NCI-H524 treated with DMSO at 0.1 percent for 48 hours (cell line): Measurements from ENCODE around the gene PIP4K2A.
"Not testable (repeated sequence)": the region's sequence is repeated elsewhere in the genome, so short reads cannot be mapped to it uniquely, and the experiment has no call there.

Source experiments
- DNase-seq: peaks from one replicate; lab custom pipeline; 2025; lab: John Stamatoyannopoulos, UW

Gene PIP4K2A

GRCh38 chr10:22554461-22555182 lies 159.8 kb downstream of the PIP4K2A start:
- DNase-seq, result no peak

GRCh38 chr10:22553452-22553995 lies 160.9 kb downstream of the PIP4K2A start:
- DNase-seq, result no peak

GRCh38 chr10:22552888-22553378 lies 161.4 kb downstream of the PIP4K2A start:
- peak; percentile 79 for DNase-seq

GRCh38 chr10:22551681-22552365 lies 162.6 kb downstream of the PIP4K2A start:
- no peak for DNase-seq

GRCh38 chr10:22550732-22551131 lies 163.6 kb downstream of the PIP4K2A start:
- no peak for DNase-seq

- no peak for DNase-seq
Observed at GRCh38 chr10:22548344-22548743, 166.0 kb downstream of the PIP4K2A start.

GRCh38 chr10:22545643-22546042 lies 168.7 kb downstream of the PIP4K2A start:
- DNase-seq, result no peak

- no peak for DNase-seq
Observed at GRCh38 chr10:22544325-22545068, 169.9 kb downstream of the PIP4K2A start.

GRCh38 chr10:22542773-22543172 lies 171.6 kb downstream of the PIP4K2A start:
- DNase-seq, result no peak

GRCh38 chr10:22541900-22542299 lies 172.5 kb downstream of the PIP4K2A start:
- no peak for DNase-seq

GRCh38 chr10:22539579-22540298 lies 174.6 kb downstream of the PIP4K2A start:
- no peak for DNase-seq

- no peak for DNase-seq
Observed at GRCh38 chr10:22537810-22538209, 176.6 kb downstream of the PIP4K2A start.

GRCh38 chr10:22536620-22537019 lies 177.8 kb downstream of the PIP4K2A start:
- no peak for DNase-seq

- DNase-seq, result no peak
Observed at GRCh38 chr10:22534849-22535604, 179.4 kb downstream of the PIP4K2A start.

GRCh38 chr10:22531441-22531840 lies 182.9 kb downstream of the PIP4K2A start:
- DNase-seq, result no peak

GRCh38 chr10:22531008-22531407 lies 183.4 kb downstream of the PIP4K2A start:
- DNase-seq, result no peak

- DNase-seq, result no peak
Observed at GRCh38 chr10:22527520-22527919, 186.9 kb downstream of the PIP4K2A start.

- not testable (repeated sequence) for DNase-seq
Observed at GRCh38 chr10:22524333-22524732, 190.0 kb downstream of the PIP4K2A start.

GRCh38 chr10:22520645-22521044 lies 193.7 kb downstream of the PIP4K2A start:
- not testable (repeated sequence) for DNase-seq

- DNase-seq, result no peak
Observed at GRCh38 chr10:22518167-22518724, 196.1 kb downstream of the PIP4K2A start.

- no peak for DNase-seq
Observed at GRCh38 chr10:22515009-22515408, 199.4 kb downstream of the PIP4K2A start.
